HL-60/S4 (cell line): Measurements from ENCODE around the gene DCAF6.
"Not testable (repeated sequence)": the region's sequence is repeated elsewhere in the genome, so short reads cannot be mapped to it uniquely, and the experiment has no call there.

ENCODE experiments used
- in situ Hi-C: fragments of 300-500 bp; cut with MboI; formaldehyde crosslinking; loops from 2 replicates; pipeline ENCODE4 v1.14.3; 2022; ENCODE audit warnings: low sequenced_read_pairs

DCAF6 gene

DNA sequence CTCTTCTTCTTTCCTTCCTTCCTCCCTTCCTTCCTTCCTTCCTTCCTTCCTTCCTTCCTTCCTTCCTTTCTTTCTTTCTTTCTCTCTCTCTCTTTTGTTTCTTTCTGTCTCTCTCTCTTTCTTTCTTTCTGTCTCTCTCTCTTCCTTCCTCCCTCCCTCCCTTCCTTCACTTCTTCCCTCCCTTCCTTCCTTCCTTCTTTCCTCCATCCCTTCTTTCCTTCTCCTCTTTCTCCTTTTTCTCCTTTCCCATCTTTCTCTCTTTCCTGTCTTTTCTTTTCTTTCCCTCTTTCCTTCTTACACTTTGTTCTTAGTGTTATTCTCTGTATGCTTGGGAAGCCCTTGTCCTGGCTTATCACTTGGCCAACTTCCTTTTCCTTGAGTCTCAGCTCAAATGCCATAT, 72.8 kb downstream of the DCAF6 start:
- in situ Hi-C loops, result no loop called here

DNA sequence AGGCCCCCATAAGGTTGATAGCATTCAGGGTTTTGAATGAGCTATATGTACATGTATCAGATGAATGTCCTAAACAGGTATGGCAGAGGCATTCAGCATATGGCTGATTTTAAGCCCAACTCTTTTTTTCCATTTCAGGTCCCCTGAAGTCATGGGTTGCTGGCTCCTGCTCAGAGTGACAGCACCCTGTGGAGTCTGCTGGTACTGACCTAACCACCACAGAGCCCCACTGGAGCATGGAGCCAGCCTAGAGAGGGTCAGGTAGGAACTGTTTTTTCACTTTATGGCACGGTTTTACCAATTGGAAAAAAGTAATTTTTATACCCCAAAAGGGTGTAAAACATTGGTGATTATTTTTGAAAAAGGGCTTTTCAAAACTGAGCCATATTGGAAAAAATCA, 82.9 kb downstream of the DCAF6 start:
- in situ Hi-C loops, result no loop called here

DNA sequence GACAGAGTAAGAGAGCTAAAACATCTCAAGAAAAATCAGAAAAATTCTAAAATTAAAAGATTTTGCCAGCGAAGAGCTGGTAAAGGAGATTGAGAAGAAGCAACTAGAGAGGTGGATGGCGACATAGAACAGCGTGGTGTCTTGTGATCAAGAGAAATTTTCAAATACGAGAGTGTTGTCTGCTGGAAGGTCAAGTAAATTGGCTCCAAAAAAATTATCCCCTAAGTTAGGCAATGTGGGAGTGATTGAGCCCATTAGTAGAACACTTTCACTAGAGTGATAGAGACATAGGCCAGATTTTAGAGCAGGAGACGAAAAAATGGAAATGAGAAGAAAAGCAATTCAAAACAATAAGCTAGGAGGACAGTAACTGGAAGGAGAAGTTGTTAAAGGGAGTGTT, 94.7 kb downstream of the DCAF6 start:
- in situ Hi-C loops, result no loop called here

DNA sequence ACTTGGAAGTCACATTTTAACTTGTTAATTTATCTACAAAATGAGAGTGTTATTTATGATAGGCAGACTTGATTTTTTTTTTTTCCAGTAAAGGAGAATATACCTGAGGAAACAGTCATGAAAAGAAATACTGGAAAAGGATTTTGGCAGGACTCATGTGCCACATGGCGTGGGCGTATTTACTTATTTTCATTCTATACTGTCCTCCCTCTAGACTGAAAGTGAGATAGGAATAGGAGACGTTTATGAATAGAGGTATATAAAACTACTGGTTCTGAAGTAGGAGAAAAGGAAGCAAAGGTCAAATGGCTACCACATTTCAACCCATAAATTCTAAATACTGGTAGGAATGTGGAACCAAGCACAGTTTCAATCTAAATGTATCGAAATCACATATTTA, 95.1 kb downstream of the DCAF6 start:
- in situ Hi-C loops, result no loop called here

DNA sequence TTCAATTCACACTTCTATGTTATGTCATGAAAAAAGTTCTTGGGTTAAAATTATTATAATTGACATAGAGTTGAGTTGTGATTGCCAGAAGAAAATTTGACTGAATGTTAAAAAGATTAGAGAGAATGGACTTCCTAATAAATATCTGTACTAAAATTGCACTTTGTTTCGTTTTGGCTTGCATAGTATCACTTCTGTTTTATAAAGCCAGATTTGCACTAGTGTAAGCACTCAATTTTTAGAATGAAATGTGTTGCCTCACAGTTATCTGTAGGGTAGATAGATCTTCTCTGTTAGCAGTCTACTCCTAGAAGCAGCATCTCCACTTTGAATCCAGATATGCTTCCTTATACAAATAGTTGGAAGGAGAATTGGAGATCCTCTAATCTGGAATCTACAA, 95.5 kb downstream of the DCAF6 start:
- in situ Hi-C loops, result no loop called here

DNA sequence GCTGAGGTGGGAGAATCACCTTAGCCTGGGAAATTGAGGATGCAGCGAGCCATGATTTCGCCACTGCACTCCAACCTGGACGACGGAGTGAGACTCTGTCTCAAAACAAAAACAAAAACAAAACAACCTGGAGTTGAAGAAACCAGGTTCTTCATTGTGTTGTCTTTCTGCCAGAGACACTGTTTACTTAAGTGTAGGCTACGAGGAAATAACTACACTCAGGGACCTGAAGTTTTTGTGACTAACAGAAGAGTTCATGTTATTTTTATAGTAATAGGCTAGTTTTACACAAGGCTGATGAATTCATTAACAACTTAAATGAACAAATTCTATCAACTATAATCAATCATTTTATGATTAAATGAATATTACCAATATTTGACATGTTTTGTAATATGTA, 98.9 kb downstream of the DCAF6 start:
- in situ Hi-C loops, result no loop called here

DNA sequence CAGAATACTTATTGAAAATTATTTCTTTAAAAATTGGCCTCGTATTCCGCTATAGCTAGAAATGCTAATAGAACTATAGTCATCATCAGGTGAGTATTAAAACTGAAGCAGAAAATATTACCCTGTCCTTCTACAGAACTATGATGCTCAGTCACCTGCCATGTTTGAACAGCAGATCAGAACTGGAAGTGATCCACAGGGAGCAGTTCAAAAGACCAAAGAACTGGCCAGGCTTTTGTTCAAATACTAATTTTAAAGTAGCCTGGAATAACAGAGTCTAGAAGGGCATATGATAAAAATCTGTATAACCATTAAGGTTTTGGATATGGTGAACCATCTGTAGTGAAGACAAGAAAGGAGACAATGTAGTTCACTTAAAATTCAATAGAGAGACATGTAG, 105.9 kb downstream of the DCAF6 start:
- in situ Hi-C loops, result no loop called here

DNA sequence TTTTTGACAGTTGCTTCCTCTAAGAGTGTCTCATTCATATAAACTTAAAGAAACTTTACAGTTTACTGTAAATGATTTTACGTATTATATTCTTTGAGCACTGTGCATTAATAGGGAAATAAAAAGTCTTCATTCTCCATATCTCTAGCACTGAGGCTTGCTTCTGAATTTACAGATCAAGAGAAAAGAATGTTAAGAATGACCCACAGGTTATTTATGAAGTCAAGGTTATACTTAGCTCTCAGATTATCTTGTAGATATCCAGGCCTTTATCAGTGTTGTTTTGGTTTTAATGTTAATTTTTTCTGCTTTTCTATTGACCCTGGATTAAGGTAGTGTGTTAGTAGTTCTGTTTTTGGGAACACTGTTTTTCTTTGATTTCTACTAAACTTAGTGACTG, 108.8 kb downstream of the DCAF6 start:
- in situ Hi-C loops, result no loop called here

DNA sequence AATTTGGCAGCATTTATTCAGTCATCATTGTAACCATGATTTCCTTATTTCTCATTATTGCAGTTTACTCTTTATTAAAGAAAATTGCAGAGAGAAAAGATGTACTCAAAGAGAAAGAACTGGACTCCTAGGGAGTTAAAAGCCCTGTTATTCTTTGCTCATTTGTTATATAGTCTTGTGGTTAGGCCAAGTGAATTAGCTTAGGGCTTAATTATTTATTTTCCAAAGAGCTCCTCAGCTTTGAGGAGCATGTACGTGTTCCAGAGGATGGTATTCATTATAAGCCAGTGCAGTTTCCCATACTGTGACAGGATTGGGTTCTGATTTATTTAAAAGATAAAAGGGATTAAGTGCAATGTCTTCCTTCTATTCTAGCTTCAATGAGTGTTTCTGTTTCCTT, 113.8 kb downstream of the DCAF6 start:
- in situ Hi-C loops, result no loop called here

DNA sequence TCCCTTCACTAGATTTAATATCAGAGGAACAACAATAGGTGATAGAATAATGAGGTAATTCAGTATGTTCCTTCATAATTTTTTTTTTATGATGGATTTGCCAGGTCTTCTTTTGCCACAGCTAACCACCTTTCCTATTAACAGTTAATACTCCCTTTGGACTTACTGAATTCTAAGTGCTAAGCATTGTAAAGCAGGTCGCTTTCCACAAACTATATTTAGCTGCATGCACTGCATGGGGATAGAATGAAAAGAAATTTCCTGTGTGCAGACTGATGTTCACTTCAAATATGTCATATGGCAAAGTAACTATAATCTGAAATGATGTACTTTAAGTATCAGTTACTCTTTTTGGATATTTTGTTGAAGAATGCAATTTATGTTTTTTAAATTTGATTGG, 114.4 kb downstream of the DCAF6 start:
- in situ Hi-C loops, result no loop called here

DNA sequence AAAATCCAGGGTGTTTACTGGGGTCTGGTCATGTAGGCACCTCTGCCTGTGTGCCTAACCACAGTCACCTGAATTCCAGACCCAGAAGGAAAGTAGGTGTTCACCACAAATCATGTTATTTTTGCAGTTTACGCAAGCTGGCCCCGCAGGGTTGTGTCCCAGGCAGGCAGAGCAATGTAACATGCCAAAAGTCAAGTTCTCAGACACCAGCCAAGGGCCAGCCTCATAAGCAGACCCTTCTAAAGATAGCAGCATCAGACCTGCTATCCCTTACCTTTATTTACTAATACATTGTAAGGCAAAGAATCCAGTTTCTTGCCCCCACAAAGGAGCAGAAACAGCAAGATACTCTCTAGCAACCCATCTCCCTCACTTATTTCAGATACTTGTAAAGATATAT, 117.2 kb downstream of the DCAF6 start:
- in situ Hi-C loops, result no loop called here

DNA sequence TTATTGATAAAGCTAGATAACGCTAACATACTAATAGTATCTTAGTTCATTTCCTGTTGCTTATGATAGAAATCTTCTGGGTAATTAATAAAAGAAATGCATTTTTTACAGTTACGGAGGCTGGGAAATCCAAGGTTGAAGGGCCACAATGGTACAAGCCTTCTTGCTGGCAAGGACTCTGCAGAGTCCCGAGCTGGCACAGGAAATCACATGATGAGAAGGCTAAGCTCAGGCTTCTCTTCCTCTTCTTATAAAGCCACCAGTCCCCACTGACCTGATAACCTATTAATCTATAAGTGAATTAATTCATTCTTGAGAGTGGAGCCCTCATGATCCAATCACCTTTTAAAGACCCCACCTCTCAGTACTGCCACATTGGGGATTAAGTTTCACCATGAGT, 117.6 kb downstream of the DCAF6 start:
- in situ Hi-C loops, result no loop called here

DNA sequence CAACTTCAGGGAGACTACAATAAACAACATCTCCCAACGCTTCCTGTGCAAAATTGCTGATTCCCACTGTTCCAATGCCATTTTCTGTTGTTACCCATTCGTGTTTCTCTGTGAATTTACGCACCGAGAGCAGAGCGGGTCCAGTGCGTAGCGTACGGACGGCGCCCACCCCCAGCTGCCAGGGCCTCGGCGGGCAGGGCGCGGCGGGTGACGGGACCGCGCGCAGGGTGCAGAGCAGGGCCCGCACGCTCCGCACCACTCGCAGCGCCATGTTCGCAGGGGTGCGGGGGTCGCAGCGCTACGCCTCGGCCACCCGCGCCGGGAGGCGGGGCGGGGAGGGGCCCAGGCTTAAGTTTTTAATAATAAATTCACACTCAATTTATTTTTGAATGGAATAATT, 119.7 kb downstream of the DCAF6 start:
- in situ Hi-C loops, result not testable (repeated sequence)

DNA sequence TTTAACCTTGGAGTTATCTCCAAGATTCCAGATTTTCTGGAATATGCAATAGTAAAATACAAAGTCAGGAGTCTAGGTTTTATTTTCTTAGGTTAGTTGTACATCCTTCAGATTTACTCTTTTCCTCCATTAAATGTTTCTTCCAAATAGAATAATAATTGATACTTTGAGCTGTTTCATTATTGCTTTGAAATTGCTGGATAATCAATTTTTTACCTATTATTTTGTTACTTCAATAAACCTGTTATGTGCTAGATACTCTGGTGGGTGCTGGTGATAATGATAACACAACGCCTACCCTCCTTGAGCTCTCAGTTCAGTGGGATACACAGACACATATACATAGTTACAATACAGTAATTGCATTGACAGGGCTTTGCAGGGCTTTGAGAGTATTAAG, 120.9 kb downstream of the DCAF6 start:
- in situ Hi-C loops, result no loop called here

DNA sequence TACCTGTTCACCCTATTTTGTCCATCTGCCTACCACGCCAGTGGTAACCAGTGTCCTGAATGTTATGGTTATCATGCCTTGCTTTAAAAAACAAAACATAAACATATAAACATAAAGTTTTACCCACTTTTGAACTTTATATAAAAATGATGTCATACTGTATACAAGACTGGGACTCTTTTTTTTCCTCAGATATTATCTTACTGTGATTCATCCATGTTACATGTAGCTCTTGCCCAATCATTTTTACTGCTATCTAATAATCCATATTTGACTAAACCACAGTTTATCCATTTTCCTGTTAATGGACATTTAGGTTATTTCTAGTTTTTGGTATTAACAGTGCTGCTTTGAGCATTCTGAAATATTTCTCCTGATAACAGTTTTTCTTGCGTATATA, 121.4 kb downstream of the DCAF6 start:
- in situ Hi-C loops, result no loop called here

DNA sequence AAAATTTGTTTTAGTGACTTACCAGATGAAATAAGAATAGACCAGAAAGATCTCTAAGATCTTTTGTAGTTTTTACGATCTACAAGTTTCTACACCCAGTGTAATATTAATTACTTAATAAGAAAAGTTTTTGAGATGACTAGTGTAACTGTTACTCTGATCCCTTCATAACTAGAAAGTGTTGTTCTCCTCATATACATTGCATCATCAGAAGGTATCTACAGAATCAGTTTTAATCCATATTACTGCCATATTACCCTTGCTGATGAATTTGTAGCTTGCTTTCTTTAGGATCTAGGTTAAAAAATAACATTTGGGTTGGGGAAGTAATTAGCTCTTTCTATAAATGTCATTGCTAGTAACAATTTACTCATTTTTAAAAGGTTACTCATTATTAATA, 127.7 kb downstream of the DCAF6 start:
- in situ Hi-C loops, result no loop called here

DNA sequence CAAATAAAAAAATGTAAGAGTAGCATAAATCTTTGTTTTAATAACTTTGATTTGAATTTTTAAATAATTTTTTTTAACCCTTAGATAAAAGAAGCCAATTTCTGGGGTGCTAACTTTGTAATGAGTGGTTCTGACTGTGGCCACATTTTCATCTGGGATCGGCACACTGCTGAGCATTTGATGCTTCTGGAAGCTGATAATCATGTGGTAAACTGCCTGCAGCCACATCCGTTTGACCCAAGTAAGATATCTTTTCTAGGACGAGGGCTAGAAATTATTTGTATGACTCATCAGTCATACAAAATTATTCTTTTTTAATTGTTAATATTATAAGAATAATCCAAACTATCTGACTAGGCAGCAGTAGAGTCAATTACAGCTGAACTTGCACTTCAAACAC, 129.0 kb downstream of the DCAF6 start:
- in situ Hi-C loops, result no loop called here

DNA sequence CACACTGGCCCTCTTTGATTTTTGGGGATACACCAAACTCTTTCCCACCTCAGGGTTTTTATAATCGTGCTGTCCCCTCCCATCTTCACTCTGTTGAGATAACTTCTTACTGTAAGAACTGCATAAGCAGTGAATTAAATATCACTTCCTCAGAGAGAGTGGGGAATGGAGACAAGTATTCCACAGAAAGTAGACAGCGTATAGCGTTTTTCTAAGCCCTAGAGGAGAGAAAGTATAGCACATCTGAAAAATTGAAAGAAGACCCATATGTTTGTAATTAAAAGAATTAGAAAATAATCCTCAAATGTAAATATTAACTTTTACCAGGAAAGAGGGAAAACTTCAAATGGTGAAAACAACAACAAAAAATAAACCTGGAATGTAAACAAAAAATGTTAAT, 132.9 kb downstream of the DCAF6 start:
- in situ Hi-C loops, result no loop called here

DNA sequence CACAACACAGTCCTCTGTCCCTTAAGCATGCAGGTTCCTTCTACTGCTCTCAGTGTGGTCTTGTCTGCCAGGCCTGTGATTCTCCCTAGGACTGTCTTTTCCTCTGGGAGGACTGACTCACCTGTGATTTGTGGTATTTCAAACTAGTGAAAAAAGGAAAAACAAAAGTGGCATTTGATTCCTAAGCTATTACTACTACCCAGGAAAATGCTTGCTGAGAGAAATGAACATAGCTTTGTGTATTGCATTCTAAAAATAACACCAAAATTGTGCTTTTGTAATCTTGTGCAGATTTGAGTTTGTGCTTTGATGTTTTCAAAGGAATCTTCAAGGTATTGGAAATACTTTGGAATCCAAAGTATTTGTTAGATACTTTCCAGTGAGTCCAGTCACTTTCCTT, 143.3 kb downstream of the DCAF6 start:
- in situ Hi-C loops, result no loop called here

DNA sequence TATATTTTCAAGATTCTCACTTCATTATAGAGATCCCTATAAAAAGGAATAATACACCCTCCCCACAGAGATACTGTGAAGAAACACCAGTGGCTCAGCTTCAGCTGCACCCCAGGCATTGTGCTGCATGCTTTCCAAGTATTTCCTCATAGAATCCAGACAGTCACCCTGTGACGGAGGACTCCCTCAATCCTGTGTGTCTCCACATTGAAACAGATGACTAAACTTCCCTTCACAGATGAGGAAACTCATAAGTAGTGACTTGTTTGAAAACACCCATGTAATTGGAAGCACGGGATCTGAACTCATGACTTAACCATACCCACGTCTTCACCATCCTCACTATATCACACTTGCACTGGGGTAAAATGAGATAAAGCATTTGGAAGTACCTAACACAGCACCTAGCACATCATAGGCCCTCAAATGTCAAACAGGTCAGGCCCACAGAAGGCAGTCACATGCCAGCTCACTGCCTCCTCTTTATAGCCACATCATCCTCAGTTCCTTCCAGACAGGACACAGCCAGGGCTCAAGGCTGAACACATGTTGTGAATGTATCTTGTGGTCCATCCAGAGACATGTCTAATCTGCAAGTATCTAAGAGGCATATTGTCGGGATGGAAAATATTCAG, 145.0 kb downstream of the DCAF6 start:
- in situ Hi-C loops, result no loop called here

DNA sequence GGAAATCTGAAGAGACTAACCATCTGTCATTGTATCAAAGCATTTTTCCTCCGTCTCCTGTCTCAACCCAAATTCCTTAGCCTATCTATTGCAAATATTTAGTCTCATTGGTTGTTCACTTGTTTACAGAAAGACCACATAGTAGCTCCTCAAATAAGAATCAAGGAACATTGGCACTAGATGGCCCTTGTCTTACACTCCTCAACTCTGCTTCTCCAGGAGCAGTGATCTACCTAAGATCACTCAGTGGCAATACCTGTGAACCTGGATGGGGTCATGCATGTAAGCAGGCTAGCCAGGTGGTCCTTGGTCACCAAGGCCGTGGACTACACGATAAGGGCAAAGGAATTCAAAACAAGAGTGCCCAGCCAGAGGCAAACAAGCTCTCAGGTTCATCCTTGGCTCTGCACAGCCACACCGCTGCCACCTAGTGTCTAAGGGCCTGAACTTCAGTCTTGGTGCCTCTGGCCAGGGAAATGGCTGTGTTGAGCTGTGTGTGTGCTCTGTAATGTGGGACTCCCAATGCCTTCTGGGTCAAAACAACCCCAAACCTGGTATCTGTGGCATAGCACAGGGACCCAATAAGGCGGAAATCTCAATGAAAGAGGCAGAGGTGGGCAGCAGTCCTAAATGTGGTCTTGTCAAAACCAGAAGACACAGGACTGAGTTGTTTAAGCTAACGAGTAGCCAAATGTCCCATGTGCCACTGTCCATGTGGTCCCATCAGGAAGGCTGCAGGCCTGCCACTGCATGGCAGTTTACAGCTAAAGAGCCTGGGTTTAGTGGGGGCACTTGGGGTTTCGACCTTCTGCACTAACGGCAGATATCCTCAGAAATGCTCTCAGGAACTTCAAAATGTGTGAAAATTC, 145.8 kb downstream of the DCAF6 start:
- in situ Hi-C loops, result no loop called here

DNA sequence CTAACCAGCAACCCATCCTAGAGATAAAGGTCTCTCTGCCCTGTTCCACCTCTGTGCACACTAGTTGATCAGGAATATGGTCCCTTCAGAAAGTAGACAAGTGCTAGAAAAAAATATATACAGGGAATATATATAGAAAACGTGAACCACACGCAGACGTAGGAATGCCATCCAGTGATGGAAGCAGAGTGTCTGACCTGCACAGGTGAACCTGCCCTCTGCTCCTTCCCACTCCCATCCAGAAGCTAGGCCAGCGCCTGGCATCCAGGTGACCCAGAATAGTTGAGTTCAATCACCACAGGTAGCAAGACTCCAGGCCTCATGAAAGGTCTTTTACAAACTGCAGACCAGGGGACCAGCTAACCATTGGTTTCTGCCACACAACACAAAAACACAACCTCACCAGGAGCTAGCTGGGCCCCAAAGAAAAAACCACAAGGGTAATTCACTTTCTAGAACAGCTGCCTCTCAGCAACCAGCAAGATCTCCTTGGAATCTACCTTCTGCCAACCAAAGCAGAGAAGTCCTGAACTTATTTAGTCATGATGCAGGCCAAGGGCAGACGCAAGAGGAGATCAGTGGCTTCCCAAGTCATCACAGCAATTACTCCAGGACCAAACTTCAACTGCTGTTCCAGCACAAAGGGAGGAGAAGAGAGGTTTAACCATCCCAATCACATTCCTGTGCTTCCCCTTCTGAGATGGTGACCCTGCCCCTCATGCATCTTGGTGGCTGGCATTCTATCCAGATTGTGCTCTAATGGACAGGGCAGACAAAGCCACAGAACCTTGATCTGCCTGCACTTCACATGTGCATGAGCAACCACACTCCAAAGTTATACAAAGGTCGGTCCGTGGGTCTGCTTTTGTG, 147.2 kb downstream of the DCAF6 start:
- in situ Hi-C loops, result no loop called here
